ENCODE results near the gene NELL2.

- TF ChIP-seq CTCF (IDR thresholded peaks at IDR 0.05; ENCODE audit: low read depth, low read length, poor library complexity, severe bottlenecking) (no peak), EZH2phosphoT487 (IDR thresholded peaks at IDR 0.05; ENCODE audit: borderline replicate concordance, low read length) (no peak)
Measured at GRCh38 chr12:44626883-44627282, 249.2 kb downstream of the NELL2 start.

Data from DOHH2 (cell line).